Left ventricle myocardium inferior (tissue), 1 donor: ENCODE data around the gene GLIPR1L2. TPM values are rescaled to one million over a fixed set of nuclear protein-coding genes. Genes with fewer than 3 reads are reported as not detected.

Experiments
- DNase-seq: peaks from one replicate; pipeline ENCODE4 v3.0.0-alpha.2; 2020
- H3K27ac ChIP-seq: fragments of 200-600 bp; replicated peaks from 2 replicates; pipeline ENCODE4 v1.8.0; 2021
- H3K27me3 ChIP-seq: fragments of 200-600 bp; 2 replicates; pipeline ENCODE4 v1.8.0; 2021; ENCODE audit warnings: low read depth
- H3K36me3 ChIP-seq: fragments of 200-600 bp; 2 replicates; pipeline ENCODE4 v1.8.0; 2021
- H3K4me1 ChIP-seq: fragments of 200-600 bp; 2 replicates; pipeline ENCODE4 v1.8.0; 2021
- H3K4me3 ChIP-seq: fragments of 200-600 bp; 2 replicates; pipeline ENCODE4 v1.8.0; 2021; ENCODE audit warnings: mild to moderate bottlenecking, moderate library complexity
- H3K9me3 ChIP-seq: fragments of 200-600 bp; replicated peaks from 2 replicates; pipeline ENCODE4 v1.8.0; 2021
- CTCF ChIP-seq: fragments of 200-600 bp; IDR thresholded peaks from 2 replicates; pipeline ENCODE4 v1.8.0; 2021; ENCODE audit warnings: antibody characterized with exemption, mild to moderate bottlenecking, borderline replicate concordance
- intact Hi-C: fragments of 100-400 bp; cut with micrococcal nuclease; formaldehyde crosslinking; loops from one replicate; pipeline ENCODE4 v1.11.0; 2022
- total RNA-seq: library from RNA; stranded (reverse); fragmentation: NEBNext Ultra II Directional; extraction: Animal tissue kit (Norgen Biotek cat#: 25700); gene quantifications from one replicate; pipeline ENCODE4 v1.2.1, GENCODE V29; 2021
- donor health status: DM: no; HTN: yes; CAD: no; lungs with severe emphysema.

Gene GLIPR1L2
- total RNA-seq, 1 donor from 2014 or later, result 1.5 TPM

- peaks cover 3% of the 10 kb centered on the region for H3K4me1 ChIP-seq
- TF ChIP-seq CTCF, result no peak
- H3K27ac ChIP-seq, result peak within 1 kb of the TSS; percentile 68
- peak; percentile 55 for DNase-seq
- intact Hi-C loops, result no loop called here
- H3K36me3 ChIP-seq, result no peaks in the 10 kb centered on the region
- H3K27me3 ChIP-seq, result no peaks in the 10 kb centered on the region
- H3K4me3 ChIP-seq, result peak within 1 kb of the TSS; percentile 60
- no peaks in the 10 kb centered on the region for H3K9me3 ChIP-seq
These were observed 89.6 kb downstream of the GLIPR1L2 start, which contains the start of gene GLIPR1 for GRCh38 chr12:75480469-75480949. Gene GLIPR1, plus strand, starts transcription at chr12:75480755. Its CDS starts 126 bp downstream, at chr12:75480881.

- Histone ChIP-seq H3K27me3 (no peaks in the 10 kb centered on the region), H3K4me1 (peaks cover 3% of the 10 kb centered on the region), H3K27ac (peak overlapping the region; percentile 68), H3K4me3 (peak overlapping the region; percentile 60), H3K36me3 (no peaks in the 10 kb centered on the region), H3K9me3 (no peaks in the 10 kb centered on the region)
- no peak for DNase-seq
- intact Hi-C loops, result no loop called here
- TF ChIP-seq CTCF, result no peak
These were observed 90.3 kb downstream of the GLIPR1L2 start for GRCh38 chr12:75481013-75481705.

GRCh38 chr12:75481774-75482173, 90.9 kb downstream of the GLIPR1L2 start:
- no peaks in the 10 kb centered on the region for H3K9me3 ChIP-seq
- no peaks in the 10 kb centered on the region for H3K27me3 ChIP-seq
- peak overlapping the region; percentile 68 for H3K27ac ChIP-seq
- DNase-seq, result no peak
- TF ChIP-seq CTCF, result no peak
- H3K36me3 ChIP-seq, result no peaks in the 10 kb centered on the region
- intact Hi-C loops, result no loop called here
- H3K4me1 ChIP-seq, result peaks cover 3% of the 10 kb centered on the region
- peak overlapping the region; percentile 60 for H3K4me3 ChIP-seq

Other genes with a start within 250 kb of the GLIPR1L2 start
- gene KCNC2, start 181.2 kb upstream of the GLIPR1L2 start, total RNA-seq, result not detected
- gene CAPS2, start 60.8 kb upstream of the GLIPR1L2 start, total RNA-seq, result 13.4 TPM
- not detected for gene GLIPR1L1, start 56.4 kb upstream of the GLIPR1L2 start, total RNA-seq
- gene GLIPR1, start 89.7 kb downstream of the GLIPR1L2 start, total RNA-seq, result 7.0 TPM
- 32.7 TPM for gene KRR1, start 120.5 kb downstream of the GLIPR1L2 start, total RNA-seq